ENCODE measurements around the gene PBX3.

- TF ChIP-seq CTCF (IDR thresholded peaks at IDR 0.05; ENCODE audit: low read depth, low read length, poor library complexity, severe bottlenecking) (no peak), EZH2phosphoT487 (IDR thresholded peaks at IDR 0.05; ENCODE audit: borderline replicate concordance, low read length) (no peak)
These were observed 203.8 kb downstream of the PBX3 start for GRCh38 chr9:125950880-125951471.
